Glomerular endothelial cell (primary cell): ENCODE results near the gene ADGRG4. TPM values are rescaled to one million over a fixed set of nuclear protein-coding genes. Genes with fewer than 3 reads are reported as not detected.

Experiments used
- DNase-seq: peaks from one replicate; pipeline ENCODE4 v3.0.0-alpha.2; 2011; ENCODE audit warnings: low read depth, low spot score; ENCODE audit errors: extremely low read depth
- total RNA-seq: library from RNA; depleted of rRNA; stranded (reverse); fragments of >200 nt; gene quantifications from 2 replicates; pipeline ENCODE4 v1.2.3, GENCODE V29; 2015

ADGRG4 gene
- total RNA-seq, 1 donor from 2014 or later, result 0.47 TPM

GRCh38 chrX:136457303-136457917, 156.6 kb downstream of the ADGRG4 start:
- DNase-seq, result no peak

- DNase-seq, result no peak
Measured at GRCh38 chrX:136464589-136464988, 163.8 kb downstream of the ADGRG4 start.

Other genes starting within 250 kb of the ADGRG4 start
- gene FHL1, start 153.4 kb upstream of the ADGRG4 start, total RNA-seq, result 68.3 and 82.2 TPM in 2 replicates
- 29.6 and 31.3 TPM in 2 replicates for gene MAP7D3, start 49.6 kb upstream of the ADGRG4 start, total RNA-seq
- gene BRS3, start 187.0 kb downstream of the ADGRG4 start, total RNA-seq, result not detected in 2 replicates
- 36.3 and 38.3 TPM in 2 replicates for gene HTATSF1, start 196.6 kb downstream of the ADGRG4 start, total RNA-seq
- gene VGLL1, start 231.3 kb downstream of the ADGRG4 start, total RNA-seq, result not detected in 2 replicates